NCI-H460 (cell line): ENCODE data around the gene RTN4R. TPM values are rescaled to one million over a fixed set of nuclear protein-coding genes. Genes with fewer than 3 reads are reported as not detected.
"Not testable (repeated sequence)": the region's sequence is repeated elsewhere in the genome, so short reads cannot be mapped to it uniquely, and the experiment has no call there.

Experiments
- DNase-seq: peaks from one replicate; pipeline ENCODE4 v3.0.0-alpha.2; 2016; ENCODE audit warnings: low read depth; ENCODE audit errors: extremely low read depth
- total RNA-seq: library from RNA; depleted of rRNA; stranded (reverse); fragments of >200 nt; shearing (Covaris generic); gene quantifications from 2 replicates; pipeline ENCODE4 v1.2.3, GENCODE V29; 2014

RTN4R gene
- total RNA-seq, 1 experiment from 2014 or later: 1.9 TPM

DNA sequence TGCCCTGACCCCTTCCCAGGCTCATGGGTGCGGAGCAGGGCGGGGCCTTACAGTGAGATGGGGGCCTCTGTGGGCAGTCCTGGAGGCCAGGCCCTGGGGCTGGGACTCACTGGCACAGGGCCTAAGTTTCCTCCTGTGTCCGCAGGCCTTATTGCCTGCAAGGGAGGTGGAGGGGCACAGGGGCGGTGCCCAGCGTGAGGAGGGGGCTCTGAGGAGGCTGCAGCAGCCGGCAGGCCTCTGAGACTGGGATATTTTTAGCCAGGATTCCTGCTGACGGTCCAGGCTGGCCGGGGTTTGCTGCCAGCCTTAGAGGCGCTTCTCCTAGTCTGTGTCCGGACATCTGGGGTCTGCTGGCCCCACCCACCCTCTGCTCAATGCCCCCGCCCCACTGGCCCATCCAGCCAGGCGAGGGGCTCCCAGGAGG lies 5.7 kb upstream of the RTN4R start:
- DNase-seq: no peak

DNA sequence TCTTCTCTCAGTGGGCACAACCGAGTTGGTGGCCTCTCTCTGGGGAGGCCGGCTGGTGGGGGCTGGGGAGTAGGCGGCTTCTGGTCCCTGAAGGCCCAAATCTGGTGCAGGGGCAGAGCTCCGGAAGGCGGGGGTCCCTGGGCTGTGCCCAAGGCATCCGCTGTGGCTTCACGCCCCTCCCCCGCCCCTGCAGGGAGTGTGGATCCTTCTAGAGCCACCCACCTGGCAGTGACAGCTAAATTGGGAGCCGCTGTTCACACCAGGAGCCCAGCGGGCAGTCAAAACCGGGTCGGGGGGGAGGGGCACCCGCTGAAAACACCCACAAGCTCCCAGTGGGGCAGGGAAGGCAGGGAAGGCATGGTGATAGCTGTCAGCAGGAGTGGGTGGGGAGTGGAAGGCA lies 4.6 kb upstream of the RTN4R start:
- no peak for DNase-seq

DNA sequence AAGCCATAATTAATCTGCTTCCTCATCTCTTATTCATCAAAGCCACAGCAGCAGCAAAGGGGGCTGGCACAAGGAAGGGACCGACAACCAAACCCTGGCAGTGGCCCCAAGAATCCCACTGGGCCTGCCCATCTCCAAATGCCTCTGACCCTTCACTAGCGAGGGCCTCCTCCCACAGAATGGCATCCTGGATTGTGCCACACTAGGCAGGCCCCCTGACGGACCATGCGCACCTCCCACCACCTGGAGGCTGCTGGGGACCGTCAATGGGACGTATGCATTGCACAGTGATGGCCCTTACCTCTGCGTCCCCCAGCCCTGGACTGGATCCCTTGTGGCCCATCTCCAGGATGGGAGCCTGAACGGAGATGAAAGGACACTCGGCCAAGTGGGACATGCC lies 4.1 kb upstream of the RTN4R start:
- no peak for DNase-seq

DNA sequence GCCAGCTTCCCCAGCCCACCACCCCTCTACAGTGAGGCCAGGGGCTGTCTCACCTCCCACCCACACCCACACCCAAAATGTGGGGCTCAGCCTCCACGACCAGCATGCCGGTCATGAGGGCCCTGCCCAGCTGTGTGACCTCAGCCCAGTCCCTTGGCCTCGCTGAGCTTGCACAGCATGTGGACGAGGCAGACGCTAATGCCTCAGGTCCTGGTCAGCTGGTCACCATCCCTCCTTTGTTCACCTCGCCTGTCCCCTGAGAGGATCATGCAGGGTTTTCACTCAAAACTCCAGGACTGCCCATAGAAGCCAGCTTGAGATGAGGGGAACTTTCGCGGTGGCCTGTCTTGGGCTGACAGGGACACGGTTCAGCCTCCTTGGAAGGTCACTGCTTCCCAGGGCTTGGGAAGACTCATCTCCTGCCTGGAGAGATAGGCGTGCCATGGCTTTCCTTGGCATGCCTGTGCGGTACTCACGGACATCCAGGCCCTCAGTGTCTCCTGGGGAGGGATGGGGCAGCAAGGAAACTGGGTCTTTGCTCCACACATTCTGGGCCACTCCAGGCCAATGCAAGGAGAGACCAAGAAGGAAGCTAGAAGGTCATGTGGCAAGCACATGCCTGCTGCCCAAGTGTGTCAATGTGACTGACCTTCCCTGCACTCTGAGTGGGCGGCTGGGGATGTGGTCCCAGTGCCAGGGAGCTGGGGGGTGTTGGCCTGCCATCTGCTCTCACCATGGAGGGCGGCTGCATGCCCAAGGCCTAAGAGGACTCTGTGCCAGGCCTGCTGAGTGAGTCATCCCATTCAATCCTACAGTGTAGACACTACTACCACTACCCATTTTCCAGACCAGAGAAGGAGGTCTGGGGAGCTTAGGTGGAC lies 3.2 kb upstream of the RTN4R start:
- DNase-seq: no peak

DNA sequence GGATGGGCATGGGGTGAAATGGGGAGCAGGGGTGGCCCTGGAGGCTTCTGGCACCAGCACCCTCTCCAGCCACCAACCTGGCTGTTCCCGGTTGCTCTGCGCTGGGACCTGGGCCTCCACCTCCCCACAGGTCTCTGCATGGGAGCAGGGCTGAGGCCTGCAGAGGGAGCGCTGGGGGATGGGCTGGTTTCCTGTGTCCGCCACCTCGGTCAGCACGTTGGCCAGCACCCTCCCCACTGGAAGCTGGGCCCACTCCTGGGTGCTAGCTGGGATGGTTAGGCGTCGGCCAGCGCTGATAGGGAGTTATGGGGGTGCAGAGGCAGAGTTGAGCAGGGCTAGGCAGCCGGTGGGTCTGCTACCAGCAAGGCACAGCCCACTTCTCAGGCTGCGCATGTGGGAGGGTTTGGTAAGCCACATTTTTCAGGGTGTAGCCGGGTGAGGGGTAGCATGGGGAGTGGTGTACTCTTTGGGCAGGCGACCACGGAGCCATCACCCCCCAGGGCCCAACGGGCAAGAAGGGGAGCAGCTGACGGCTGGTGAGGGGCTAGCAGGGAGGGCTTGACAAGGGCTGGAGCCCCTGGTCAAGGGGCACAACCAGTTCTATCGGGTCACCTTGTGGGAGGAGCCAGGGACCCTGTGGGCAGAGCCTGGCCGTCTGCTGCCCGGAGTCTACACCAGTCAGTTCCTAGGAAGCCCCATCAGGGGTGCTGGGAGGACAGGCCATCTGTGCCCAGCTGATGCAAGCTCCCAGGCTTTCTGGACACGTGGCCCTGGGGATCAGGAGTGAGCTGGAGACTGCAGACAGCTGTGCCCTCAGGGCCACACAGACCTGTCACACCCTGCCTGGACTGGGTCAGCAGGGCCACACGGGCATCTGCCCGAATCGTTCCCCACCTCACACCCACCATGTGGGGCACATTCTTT lies 2.3 kb upstream of the RTN4R start:
- DNase-seq: not testable (repeated sequence)

DNA sequence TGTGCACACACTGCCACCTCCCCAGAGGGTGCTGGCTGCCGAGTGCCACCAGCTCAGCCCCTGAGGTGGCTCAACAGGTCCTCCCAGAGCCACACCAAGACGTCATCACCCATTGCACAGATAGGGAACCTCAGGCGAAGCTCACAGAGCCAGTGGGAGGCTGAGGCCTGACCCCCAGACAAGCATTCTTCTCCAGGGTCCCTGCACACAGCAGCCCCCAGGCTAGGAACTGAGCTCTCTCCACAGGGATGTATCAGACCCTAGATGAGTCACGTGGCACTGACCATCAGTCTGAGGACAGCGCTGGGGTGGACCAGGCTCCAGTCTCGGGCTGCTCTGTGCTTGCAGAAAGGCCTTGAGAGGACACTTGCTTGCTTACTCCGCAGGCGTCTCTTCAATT lies 1.6 kb upstream of the RTN4R start:
- DNase-seq: not testable (repeated sequence)

GRCh38 chr22:20269201-20269600 lies 1.1 kb upstream of the RTN4R start:
- not testable (repeated sequence) for DNase-seq

DNA sequence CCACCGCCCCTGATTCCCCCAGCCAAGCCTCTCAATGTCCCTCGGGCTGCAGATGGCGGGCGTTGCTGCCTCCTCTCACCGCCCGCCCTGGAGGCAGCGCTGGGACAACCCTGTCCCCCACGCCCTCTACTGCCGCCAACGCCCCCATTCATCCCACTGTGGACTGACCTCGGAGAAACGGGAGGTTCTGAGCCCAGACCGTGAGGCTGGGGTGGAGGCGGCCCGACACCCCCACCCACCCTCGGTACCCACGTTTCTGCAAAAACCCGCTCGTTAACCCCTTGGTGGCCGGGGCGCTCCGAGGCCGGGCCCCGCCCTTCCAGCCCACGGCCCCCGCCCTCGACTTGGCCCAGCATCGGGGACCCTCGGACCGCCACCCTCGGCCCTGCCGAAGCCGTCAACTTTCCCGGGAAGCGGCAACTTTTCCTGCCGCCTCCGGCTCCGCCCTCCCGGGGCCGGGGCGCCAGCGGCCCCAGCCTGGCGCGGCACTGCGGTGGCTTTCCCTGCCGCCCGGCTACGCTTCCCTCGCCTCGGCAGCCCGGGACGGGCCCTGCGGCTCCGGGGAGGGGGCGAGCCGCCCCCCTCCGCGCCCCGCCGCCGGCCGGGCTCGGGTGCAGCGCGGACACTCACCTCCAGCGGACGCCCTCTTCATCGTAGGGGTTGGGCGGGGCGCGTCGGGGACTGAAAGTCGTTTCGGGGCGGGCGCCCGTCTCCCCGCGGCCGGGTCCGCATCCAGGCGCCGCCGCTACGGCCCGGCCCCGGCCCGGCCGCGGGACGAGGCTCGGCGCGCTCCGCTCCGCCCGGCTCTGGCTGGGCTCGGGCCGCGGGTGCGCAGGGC lies 458 bp downstream of the RTN4R start:
- no peak for DNase-seq

DNA sequence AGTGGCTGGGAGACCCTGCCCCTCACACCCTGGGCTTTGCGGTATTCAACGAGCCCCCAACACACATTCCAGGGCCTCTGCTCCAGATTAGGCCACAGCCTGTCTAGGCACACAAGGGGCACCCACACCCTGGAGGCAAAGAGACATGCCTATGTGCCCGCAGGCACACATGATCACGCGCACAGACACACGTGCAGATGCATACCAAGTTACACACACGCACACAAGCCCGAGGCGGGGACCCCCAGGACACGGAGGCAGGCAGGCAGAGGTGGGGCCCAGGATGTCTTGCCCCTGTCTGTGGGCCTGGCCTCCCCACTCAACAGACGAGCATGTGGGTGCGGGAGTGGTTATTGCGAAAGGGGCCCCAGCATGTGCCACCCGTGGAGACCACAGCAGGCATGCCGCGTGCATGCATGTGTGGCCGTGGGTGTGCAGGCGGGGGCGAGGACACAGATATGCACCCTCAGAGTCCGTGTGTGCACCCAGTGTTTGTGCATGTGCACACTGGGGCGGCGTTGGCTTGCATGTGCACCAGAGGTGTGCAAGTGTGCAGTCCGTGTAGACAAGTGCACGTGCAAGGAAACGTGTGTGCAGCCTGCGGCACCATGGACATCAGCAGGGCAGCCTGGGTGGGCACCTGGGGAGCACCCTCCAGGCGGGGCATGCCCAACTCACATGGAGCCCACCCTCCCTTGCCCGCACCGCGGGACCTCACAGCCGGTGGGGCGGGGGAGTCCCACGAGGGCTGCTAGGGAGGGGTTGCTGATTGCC lies 1.3 kb downstream of the RTN4R start:
- not testable (repeated sequence) for DNase-seq

DNA sequence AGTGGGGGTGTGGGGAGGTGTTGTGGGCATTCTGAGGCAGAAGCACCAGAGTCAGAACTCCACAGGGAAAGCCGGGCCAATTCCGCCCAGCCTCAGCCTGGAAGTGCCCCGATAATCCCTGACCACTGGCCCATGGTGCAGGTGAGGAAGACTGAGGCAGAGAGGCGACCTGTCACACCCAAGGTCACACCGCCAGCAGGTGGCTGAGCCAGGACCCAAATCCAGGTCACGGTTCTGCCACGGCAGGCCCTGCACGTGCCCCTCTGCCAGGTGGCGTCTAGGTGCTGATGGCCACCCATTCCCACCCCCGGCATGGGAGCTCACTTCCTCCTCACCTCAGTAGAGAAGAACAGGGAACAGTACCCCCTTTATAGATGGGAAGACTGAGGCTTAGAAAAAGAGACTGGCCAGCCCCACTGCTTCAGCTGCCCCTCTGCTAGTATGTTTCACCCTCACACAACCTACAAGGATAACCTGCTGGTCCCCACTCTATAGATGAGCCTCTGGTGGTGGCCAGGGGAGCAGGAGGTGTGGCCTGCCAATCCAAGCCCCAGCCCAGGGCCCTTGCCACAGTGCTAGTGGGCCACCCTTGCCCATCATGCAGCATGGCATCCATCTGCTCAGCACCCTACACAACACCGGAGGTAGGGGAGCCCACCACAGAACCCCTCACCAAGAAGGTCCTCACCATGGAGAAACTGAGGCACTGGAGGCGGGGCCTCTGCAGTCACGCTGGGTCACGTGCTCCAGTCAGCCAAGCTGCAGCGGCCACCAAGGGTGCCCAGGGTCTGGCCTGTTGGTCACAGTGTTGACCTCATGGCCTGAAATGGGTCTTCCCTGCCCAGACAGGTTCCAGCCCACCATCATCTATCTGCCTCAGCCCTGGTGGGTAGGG lies 2.1 kb downstream of the RTN4R start:
- not testable (repeated sequence) for DNase-seq

DNA sequence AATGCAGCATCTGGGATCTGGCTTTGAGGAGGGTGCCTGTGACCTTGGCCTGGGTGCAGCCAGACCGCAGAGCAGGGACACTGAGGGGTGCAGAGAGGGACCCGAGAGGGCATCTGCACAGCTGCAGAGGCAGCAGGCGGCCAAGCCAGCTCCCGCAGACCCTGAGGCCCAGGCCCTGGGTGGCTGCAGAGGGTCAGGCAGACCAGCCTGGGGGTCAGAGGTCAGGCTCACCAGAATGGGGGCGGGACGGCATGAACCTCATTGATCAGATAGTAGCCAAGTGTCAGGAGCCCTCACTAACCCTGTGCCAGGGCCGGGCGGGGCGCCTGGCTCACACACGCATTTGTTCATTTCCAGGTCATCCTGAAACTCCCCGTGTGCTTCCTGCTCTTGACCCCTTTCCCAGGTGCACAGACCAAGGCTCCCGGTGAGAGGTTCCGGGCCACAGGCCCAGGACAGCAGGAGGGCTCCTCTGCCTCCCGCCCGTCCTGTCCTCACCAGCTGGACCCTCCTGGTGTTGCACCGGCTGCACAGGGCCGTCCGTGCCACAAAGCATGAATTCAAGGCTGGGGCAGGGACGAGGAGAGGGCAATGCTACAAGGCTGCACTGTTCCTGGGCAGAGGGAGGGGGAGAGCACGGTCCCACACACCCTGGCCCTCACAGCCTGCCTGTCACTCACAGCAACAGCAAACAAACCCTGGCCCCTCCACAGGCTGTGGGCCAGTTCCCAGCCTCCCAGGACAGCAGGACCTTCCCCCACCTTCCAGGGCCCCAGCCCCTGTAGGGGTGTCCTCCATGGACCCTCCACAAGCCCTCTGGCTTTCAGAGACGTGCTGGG lies 3.3 kb downstream of the RTN4R start:
- no peak for DNase-seq

GRCh38 chr22:20263404-20264281 lies 4.5 kb downstream of the RTN4R start:
- DNase-seq: not testable (repeated sequence)

DNA sequence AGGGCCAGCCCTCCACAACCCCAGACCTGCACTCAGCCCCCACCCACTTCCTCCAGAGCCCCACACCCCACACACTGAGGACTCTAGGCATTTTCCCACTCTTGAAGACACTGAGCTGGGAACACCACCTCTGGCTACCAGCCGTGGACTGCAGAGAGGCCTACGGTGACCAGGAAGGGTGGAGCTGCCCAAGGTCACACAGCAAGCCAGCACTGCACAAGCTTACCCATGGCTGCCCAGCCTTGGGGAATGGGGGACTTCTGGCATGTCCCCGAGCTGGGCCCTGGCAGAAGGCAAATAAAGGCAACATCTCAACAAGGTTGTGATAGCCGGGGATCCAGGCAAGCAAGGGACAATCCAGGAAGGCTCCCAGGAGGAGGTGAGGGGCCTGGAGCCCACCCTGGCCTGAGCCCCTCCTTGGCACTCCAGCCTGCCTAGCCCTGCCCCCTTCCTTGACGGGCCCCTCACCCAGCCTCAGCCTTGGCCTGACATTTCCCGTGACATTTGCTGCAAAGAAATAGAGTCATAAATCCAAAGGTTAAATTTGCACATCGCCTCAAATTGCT lies 5.5 kb downstream of the RTN4R start:
- DNase-seq: no peak

- no peak for DNase-seq
Observed at GRCh38 chr22:20261848-20262581, 6.1 kb downstream of the RTN4R start.

- no peak for DNase-seq
Observed at GRCh38 chr22:20260071-20260765, 7.9 kb downstream of the RTN4R start.
